ENCODE data around the gene RYR2. TPM values are rescaled to one million over a fixed set of nuclear protein-coding genes. Genes with fewer than 3 reads are reported as not detected.

Gene RYR2
- polyA plus RNA-seq, 3 donors: 1.2 to 2.0 (median 1.3) TPM

- no peak for DNase-seq
Measured at GRCh38 chr1:237440346-237440745, 398.4 kb downstream of the RYR2 start.

- no peak for DNase-seq
Measured at GRCh38 chr1:237444120-237444790, 402.3 kb downstream of the RYR2 start.

- no peak for DNase-seq
Measured at GRCh38 chr1:237448042-237448441, 406.1 kb downstream of the RYR2 start.

- no peak for DNase-seq
Measured at GRCh38 chr1:237457573-237457972, 415.6 kb downstream of the RYR2 start.

- DNase-seq: no peak
Measured at GRCh38 chr1:237467320-237467719, 425.3 kb downstream of the RYR2 start.

GRCh38 chr1:237470712-237471338 is 428.8 kb downstream of the RYR2 start:
- DNase-seq: no peak

- no peak for DNase-seq
Measured at GRCh38 chr1:237471377-237471776, 429.4 kb downstream of the RYR2 start.

- peak; percentile 5 for DNase-seq
Measured at GRCh38 chr1:237471956-237472355, 430.0 kb downstream of the RYR2 start.

- no peak for DNase-seq
Measured at GRCh38 chr1:237473854-237474253, 431.9 kb downstream of the RYR2 start.

GRCh38 chr1:237478082-237478481 is 436.1 kb downstream of the RYR2 start:
- no peak for DNase-seq

- no peak for DNase-seq
Measured at GRCh38 chr1:237478842-237479241, 436.9 kb downstream of the RYR2 start.

GRCh38 chr1:237482777-237483176 is 440.8 kb downstream of the RYR2 start:
- no peak for DNase-seq

- no peak for DNase-seq
Measured at GRCh38 chr1:237492359-237492758, 450.4 kb downstream of the RYR2 start.

- no peak for DNase-seq
Measured at GRCh38 chr1:237500566-237500965, 458.6 kb downstream of the RYR2 start.

- no peak for DNase-seq
Measured at GRCh38 chr1:237503292-237503691, 461.3 kb downstream of the RYR2 start.

- DNase-seq: no peak
Measured at GRCh38 chr1:237507005-237507404, 465.0 kb downstream of the RYR2 start.

GRCh38 chr1:237509748-237510147 is 467.8 kb downstream of the RYR2 start:
- DNase-seq: no peak

- no peak for DNase-seq
Measured at GRCh38 chr1:237525102-237525501, 483.1 kb downstream of the RYR2 start.

- no peak for DNase-seq
Measured at GRCh38 chr1:237527761-237528160, 485.8 kb downstream of the RYR2 start.

- DNase-seq: no peak
Measured at GRCh38 chr1:237528545-237528944, 486.6 kb downstream of the RYR2 start.

GRCh38 chr1:237539055-237539454 is 497.1 kb downstream of the RYR2 start:
- DNase-seq: no peak

GRCh38 chr1:237542525-237543418 is 500.8 kb downstream of the RYR2 start:
- DNase-seq: no peak

GRCh38 chr1:237553078-237553477 is 511.1 kb downstream of the RYR2 start:
- DNase-seq: no peak
